Fibroblast of skin of right biceps (primary cell): Measurements from ENCODE around the gene POLR2M.

ENCODE experiments used
- DNase-seq: peaks from one replicate; pipeline ENCODE4 v3.0.0-alpha.2; 2013

Gene POLR2M

DNA sequence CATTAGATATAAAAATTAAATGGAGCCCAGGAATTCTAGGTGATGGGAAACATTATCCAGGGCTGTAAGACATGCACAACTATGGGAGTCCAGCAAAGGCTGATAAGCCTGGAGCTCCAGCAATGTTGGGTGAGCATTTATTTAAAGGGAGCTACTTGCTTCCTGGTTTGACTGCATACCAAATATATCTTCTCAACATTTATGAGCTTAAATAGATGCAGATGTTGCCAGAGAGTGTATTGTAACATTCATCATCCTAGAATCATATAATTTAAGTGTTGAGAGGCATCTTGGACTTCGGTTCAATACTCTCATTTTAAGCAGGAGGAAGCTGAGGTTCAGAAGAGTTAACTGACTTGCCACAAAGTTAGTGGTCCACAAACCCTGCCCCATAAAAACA lies 12.2 kb upstream of the POLR2M start:
- peak; percentile 83 for DNase-seq

DNA sequence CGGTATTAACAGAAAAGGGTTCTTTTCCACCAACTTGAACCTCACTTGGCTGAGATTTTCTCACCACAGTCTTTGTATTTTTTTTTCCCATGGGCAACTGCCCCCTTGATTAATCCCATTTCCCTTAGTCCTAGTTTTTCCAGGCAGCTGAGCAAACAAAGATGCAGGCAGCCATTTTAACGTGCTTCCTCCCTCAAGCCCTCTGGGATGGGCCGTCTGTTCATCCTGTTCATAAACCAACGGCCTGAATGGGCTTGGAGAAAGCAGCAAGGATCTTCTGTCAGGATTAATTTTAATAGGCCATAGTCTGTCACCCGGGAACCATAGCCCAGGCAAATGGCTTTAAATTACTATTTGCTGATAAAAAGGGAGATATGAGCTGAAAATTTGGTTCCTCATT lies 10.4 kb upstream of the POLR2M start:
- no peak for DNase-seq

DNA sequence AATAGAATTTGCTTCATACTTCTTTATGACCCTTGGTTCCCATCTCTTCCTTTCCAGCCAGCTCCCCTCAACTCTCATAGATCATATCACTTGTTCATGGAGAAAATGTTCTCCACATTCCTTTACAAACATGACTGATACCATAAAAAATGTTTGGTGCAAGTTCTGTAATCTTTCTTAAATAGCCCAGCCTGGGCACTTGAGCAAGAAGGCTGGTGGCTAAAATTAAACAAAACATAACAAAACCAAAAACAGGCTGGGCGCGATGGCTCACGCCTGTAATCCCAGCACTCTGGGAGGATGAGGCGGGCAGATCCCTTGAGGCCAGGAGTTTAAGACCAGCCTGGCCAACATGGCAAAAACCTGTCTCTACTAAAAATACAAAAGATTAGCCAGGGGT lies 8.9 kb upstream of the POLR2M start:
- DNase-seq = peak; percentile 76

DNA sequence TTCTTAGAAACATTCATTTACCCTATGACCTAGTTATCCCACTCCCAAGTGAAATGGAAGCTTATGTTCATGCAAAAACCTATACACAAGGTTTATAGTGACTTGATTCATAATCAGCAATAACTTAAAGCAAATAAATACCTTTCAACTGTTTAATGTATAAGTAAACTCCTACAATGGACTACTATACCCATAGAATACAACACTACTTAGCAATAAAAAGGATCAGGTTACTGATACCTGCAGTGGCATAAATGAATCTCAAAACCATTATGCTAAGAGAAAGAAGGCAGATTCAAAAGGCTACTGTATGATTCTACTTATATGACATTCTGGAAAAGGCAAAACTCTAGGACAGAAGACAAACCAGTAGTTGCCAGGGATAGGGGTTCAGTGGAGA lies 8.3 kb upstream of the POLR2M start:
- DNase-seq = no peak

GRCh38 chr15:57698991-57699390 lies 7.5 kb upstream of the POLR2M start:
- no peak for DNase-seq

DNA sequence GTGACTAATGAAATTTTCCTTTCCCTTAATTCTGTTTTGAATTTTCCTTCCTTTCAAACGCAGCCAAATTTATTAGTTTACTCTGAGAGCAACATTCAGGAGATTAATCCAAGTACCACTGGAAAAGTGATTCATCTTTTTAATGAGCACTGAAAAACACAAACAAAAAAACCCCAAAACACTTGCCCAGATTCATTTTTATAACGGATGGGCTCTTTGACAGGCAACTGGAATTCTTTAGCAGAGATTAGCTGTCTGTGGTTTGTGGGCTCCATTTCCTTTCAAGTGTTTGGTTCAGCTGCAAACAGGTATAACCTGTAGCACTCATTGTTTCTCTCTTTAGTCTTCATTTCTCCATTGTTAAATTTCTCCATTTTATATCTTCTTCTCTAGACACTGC lies 3.1 kb upstream of the POLR2M start:
- DNase-seq = no peak

DNA sequence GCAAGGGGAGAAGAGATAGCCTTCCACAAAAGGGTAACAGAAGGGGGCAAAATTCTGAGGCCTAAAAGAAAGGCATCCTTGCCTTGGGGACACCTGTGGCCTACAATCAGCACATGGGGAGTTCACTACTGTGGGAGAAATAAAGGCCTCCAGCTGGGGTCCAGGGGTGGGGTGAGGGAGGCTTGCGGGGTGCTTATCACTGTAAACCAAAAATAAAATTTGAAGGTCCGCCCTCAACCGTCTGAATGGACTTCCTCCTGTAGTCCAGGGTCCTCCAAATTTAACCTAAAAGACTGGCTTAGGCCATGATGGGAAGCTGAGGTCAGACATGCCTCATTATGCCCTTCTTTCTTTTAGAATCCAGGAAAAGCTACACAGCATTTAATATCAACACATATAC lies 2.1 kb upstream of the POLR2M start:
- no peak for DNase-seq

DNA sequence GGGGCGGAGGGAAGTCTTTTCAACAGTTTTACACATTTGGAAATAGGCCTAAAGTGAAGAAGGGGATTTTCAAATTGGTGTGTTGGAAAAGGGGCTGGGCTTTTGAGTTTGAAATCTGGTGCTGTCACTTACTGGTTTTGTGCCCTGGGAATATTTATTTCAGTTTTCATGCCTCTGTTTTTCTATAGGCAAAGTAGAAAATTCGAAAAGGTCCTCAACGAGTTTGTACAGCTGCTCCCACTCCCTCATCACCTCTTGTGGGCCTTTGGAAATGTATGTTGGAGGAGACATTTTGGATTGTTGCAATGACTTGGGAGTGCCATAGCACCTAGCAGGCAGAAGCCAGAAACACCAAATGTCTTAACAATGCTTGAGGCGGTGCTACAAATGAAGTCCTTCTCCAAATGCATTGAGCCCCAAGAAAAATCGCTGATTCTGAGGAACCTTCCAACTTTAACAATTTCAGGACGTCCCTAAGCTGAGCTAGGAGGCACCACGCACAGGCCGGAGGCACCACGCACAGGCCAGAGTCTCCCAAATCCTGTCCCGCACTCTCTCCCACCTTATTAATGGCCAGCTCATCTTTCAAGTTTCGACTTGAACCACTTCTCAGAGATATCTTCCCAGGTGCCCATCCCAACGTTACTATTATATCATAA lies 639 bp upstream of the POLR2M start:
- no peak for DNase-seq

DNA sequence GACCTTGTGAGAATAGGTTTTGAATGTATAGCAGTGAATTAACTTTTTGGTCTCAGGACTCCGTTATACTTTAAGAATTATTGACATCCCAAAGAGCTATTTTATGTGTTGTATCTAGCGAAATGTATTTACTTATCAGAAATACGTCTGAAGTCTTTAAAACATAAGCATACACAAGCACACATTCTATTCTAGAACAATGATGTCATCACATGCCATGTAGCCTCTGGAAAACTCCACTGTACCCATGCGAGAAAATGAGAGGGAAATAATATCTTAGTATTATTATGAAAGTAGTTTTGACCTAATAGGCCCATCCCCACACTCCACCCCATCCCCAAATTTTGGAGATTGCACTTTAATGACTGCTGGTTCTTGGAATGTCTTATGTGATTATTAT lies 1.5 kb downstream of the POLR2M start:
- no peak for DNase-seq

DNA sequence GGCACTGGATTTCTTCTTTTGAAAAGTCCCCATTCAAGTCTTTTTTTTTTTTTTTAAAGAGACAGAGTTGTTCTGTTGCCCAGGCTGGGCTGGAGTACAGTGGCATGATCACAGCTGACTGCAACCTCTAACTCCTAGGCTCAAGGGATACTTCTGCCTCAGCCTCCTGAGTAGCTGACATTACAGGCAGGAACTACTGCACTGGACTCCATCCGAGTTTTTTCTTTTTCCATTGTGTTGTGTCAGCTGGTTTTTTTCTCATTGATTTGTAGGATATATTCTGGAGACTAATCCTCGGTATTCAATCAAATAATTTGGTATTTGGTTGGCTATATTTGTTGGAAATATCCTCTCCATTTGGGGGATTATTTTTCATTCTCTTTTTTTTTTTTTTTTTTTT lies 11.8 kb downstream of the POLR2M start:
- DNase-seq = no peak

GRCh38 chr15:57720867-57721266 lies 14.4 kb downstream of the POLR2M start:
- DNase-seq = peak; percentile 69

DNA sequence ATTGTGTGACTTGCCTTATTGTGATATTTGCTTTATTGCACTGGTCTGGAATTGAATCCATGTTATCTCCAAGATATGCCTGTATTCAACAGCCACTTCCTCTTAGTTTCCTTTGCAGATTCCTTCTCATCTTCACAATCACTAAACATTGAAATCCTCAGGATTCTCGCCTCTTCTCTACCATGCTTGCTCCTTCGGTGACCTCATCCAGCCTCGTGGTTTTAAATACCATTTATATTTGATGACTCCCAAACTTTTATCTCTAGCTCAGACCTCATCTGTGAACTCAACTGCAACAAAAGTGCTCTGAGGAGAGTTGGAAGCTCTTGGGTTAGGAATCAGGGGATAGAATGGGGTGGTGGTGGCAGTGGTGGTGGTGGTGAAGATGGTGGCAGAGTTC lies 19.9 kb downstream of the POLR2M start:
- DNase-seq = peak; percentile 62

GRCh38 chr15:57727031-57727430 lies 20.5 kb downstream of the POLR2M start:
- no peak for DNase-seq

DNA sequence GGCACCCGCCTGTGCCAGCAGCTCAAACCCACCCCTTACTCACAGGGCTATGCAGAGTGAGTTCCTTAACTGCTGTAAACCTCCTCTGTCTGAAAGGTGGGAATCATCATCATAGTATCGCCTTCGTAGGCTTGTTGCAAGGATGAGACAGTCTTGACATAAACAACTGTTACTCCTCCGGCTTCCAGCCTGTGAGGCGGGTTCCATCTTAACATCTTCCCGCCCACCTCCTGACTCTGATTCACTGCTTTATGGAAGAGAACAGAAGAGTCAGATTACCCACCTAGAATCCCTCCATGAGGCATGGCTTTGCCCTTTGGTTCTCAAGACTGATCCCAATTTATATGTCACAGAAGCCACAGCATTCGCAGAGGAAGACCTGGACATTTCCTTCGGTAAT lies 21.9 kb downstream of the POLR2M start:
- DNase-seq = no peak

DNA sequence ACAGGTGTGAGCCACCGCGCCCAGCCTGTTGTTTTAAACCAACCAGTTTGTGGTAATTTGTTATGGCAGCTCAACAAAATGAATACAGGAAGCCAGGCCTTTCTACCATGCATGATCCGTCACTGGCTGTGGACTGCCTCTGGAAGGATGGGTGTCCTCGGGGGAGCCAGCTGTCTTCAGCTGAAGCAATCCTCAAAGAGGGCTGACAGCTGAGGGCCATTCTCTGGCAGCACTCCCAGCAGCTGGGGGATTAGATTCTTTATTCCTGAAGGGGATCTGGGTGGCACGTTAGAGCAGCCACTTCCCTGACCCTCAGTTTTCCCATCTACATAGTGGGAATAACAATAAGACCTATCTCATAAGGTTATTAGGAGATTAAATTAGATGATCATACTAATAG lies 24.4 kb downstream of the POLR2M start:
- no peak for DNase-seq

DNA sequence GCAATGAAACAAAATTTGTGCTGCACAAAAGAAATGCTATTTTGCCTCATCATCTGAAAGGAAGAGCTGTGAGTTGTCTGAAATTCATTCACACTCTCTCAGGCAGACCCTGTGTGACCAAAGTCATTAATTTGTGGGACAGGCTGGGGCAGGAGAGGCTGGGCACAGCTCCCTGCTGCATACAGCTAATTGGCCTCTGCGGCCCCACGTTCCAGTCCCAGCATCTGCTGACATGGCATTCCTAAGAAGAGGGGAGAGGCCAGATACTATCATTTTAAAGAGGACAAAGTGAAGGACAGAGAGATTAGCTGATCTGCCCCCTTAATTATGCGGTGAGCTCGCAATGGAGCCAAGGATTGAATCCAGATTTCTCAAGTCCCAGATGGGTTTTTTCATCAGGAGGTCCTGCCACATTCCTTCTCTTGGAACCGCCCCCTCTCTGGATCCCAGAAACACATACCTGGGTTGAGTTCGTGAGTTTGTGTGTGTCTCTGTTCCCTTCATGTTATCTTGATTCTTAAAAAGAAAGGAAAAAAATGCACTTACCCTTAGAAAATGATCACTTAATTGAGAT lies 25.1 kb downstream of the POLR2M start:
- DNase-seq = no peak

DNA sequence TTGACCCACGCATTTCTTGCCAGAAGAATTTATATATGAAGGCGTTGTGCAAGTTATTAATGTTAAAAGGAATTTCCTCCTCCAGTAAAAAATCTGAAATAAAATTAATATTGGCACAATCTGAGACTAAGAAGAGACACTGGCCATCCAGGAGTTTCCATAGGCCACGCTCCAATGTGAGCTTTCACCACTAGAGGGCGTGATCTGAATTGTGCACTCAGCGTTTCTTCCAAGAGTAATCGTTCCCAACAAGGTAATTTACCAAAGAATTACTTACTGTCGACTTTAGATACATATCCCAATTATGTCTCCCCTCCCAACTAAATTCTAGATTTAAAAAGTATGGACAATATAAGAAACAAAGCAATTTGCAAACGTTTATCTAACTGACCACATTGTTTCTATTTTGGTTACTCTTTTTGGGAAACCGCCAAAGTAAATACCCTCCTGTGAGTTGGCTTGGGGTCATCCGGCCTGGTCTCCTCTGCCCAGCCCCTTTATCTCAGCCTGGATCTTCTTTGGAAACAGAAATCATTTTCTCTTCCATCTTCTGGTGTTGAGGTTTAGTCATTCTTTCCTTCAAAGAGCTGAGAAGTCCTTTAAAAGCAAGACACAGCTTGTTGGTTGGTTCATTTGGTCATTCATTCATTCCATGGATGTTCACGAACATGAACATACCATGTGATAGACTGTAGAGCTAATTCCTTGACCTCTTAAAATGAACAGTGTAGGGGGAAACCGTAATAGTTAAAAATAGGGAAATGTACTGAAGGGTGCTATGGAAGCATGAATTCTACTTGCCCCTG lies 26.2 kb downstream of the POLR2M start:
- peak; percentile 52 for DNase-seq

DNA sequence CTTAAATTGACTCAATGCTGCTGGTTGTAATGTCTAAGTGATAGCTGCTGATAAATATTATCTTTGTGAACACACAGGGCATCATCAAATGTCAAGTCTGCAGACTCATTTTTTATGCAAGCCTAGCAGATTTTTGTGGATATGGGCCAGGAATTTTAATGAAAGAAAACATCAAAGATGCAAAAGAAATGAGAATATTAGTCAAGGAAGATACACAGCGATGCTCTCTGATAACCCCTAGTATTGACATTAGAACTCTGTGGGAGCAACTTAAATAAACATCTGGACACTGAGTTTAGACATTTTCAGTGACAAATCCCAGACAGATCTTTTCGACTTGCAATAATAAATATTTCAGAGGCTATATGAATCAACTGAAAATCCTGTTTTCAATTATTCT lies 28.3 kb downstream of the POLR2M start:
- DNase-seq = peak; percentile 28

DNA sequence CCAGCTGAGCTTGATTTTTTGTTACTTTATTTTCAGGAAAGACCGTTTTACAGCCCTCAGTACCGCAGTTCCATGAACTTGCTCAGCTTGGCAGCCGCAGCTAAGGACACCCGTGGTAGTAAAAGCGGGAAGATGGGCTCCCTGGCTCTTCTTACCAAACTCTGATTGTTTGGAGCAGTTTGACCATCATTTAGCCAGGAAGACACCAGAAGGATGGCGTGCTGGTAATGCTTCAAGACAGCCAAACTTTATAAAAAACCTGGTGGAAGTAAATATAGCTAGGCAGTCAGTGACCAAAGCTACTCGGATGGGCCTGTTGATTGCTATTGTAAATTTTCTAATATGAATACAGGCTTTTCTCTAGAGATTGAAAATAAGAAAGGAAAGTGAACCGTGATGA lies 28.9 kb downstream of the POLR2M start:
- DNase-seq = no peak

DNA sequence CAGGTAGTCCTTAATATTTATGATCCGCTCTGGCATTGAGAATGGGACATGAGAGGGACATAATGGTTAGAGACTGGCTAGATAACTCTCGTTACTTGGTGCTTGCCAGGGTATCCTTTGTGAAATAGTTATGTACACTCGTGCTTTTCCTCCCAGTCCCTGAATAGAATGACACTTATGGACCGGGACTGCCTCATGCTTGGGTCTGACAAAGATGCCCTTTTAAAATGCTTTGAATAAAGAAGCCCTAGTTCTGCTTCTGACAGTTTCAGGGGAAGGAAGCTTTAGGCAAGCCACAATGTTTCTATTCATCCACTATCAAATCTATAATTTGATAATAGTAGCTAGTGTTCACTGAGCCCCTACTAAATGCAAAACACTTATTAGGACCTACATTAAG lies 29.4 kb downstream of the POLR2M start:
- DNase-seq = no peak

DNA sequence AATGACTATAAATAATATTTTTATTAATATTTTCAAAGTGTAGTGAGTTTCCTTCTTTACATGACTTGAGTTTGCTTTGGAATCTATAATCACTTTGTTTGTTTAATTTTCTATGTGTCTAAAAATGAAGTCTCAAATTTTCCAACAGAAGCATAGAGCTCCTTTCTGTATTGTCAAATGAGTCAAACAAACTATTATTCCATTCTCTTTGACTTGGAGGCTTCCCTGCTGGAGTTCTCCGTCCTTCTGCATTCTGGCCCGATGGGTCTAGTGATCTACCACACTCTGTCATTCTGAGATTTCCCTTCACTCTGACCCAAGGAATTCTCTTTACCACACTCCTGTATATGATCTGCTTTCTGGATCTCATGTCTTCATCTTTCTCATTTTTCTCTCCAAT lies 30.1 kb downstream of the POLR2M start:
- DNase-seq = no peak

GRCh38 chr15:57738734-57739237 lies 32.3 kb downstream of the POLR2M start:
- DNase-seq = no peak

DNA sequence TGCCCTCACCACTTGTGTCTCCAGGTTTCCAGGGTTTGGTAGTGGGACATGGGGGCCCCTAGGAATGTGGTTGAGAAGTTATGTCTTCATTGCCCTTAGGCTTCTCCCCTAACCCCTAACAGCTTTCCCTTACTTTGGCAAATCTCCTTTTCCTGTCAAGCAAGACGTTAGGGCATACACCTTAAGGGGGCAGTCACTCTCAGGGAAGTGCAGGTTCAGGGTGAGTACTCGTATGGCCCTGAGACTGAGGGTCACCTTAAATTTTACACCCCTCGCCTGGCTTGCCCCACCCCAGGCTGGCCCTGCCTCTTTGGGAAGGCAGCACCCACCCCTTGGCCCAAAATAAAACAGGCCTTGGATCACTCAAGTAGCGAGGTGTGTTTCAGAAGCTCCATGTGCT lies 33.5 kb downstream of the POLR2M start:
- DNase-seq = no peak

DNA sequence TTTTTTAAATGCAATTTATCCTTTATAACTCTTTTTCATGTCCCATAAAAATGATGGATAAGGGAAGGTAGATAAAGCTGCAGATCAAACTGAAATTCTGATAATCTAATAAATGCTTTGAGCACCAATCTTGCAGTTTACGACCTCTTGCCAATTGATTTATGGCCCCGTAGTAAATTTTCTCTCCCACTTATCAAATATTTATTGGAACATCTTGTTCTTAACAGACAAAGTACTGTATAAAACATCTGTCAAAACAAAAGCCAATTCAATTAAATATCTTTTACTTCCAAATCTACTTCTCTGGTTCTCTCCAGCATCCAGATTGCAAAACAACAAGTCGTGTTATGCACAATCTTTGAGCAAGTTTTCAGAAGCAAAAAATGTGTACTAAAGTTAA lies 34.6 kb downstream of the POLR2M start:
- no peak for DNase-seq
